ENCODE results near the gene ZNF569. TPM values are rescaled to one million over a fixed set of nuclear protein-coding genes. Genes with fewer than 3 reads are reported as not detected.

Gene ZNF569
- total and polyA plus RNA-seq, 2 of the 13 experiments (the other 11 are each of a cell fraction or from before 2014, with no cell fraction given): 1.4 to 5.7 TPM

DNA sequence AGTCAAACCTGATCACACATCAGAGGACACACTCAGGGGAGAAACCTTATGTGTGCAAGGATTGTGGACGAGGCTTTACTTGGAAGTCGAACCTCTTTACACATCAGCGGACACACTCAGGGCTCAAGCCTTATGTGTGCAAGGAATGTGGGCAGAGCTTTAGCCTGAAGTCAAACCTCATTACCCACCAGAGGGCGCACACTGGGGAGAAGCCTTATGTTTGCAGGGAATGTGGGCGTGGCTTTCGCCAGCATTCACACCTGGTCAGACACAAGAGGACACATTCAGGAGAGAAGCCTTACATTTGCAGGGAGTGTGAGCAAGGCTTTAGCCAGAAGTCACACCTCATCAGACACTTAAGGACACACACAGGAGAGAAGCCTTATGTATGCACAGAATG, 104.5 kb downstream of the ZNF569 start (continued):
- TF ChIP-seq ZNF207 (IDR thresholded peaks at IDR 0.05; ENCODE audit: borderline replicate concordance) (no peak), TEAD3 (CRISPR knock-in tag; optimal IDR thresholded peaks at IDR 0.05; ENCODE audit: borderline replicate concordance) (peak; percentile 30), SMC3 (IDR thresholded peaks at IDR 0.05; ENCODE audit: low read length) (peak; percentile 32; the same call in 1 of the 2 replicates), ZNF292 (CRISPR knock-in tag; IDR thresholded peaks at IDR 0.05; ENCODE audit: borderline replicate concordance, low read depth) (no peak), FOXO1 (CRISPR knock-in tag; IDR thresholded peaks at IDR 0.05) (no peak), TP53 (CRISPR knock-in tag; conservative IDR thresholded peaks at IDR 0.05) (no peak)
- TF ChIP-seq, protein P1, sequence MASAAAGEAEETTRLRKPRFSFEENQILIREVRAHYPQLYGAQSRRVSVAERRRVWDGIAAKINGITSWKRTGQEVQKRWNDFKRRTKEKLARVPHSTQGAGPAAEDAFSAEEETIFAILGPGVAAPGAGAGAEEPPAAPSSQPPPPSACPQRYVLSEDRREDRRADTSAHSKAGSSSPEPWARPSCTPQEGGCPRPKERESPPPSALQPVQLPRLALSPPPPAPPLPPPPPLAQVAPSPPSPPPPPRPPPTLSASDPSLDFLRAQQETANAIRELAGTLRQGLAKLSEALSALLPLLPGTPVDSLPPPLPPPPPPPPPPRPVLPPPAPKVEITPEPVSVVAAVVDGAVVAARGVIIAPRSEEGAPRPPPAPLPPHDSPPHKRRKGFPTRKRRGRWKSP (CRISPR knock-in tag; IDR thresholded peaks at IDR 0.05): no peak
- TF ChIP-seq, protein P2, sequence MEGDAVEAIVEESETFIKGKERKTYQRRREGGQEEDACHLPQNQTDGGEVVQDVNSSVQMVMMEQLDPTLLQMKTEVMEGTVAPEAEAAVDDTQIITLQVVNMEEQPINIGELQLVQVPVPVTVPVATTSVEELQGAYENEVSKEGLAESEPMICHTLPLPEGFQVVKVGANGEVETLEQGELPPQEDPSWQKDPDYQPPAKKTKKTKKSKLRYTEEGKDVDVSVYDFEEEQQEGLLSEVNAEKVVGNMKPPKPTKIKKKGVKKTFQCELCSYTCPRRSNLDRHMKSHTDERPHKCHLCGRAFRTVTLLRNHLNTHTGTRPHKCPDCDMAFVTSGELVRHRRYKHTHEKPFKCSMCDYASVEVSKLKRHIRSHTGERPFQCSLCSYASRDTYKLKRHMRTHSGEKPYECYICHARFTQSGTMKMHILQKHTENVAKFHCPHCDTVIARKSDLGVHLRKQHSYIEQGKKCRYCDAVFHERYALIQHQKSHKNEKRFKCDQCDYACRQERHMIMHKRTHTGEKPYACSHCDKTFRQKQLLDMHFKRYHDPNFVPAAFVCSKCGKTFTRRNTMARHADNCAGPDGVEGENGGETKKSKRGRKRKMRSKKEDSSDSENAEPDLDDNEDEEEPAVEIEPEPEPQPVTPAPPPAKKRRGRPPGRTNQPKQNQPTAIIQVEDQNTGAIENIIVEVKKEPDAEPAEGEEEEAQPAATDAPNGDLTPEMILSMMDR (CRISPR knock-in tag; IDR thresholded peaks at IDR 0.05): peak; percentile 48
- TF ChIP-seq, protein P3, sequence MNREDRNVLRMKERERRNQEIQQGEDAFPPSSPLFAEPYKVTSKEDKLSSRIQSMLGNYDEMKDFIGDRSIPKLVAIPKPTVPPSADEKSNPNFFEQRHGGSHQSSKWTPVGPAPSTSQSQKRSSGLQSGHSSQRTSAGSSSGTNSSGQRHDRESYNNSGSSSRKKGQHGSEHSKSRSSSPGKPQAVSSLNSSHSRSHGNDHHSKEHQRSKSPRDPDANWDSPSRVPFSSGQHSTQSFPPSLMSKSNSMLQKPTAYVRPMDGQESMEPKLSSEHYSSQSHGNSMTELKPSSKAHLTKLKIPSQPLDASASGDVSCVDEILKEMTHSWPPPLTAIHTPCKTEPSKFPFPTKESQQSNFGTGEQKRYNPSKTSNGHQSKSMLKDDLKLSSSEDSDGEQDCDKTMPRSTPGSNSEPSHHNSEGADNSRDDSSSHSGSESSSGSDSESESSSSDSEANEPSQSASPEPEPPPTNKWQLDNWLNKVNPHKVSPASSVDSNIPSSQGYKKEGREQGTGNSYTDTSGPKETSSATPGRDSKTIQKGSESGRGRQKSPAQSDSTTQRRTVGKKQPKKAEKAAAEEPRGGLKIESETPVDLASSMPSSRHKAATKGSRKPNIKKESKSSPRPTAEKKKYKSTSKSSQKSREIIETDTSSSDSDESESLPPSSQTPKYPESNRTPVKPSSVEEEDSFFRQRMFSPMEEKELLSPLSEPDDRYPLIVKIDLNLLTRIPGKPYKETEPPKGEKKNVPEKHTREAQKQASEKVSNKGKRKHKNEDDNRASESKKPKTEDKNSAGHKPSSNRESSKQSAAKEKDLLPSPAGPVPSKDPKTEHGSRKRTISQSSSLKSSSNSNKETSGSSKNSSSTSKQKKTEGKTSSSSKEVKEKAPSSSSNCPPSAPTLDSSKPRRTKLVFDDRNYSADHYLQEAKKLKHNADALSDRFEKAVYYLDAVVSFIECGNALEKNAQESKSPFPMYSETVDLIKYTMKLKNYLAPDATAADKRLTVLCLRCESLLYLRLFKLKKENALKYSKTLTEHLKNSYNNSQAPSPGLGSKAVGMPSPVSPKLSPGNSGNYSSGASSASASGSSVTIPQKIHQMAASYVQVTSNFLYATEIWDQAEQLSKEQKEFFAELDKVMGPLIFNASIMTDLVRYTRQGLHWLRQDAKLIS (CRISPR knock-in tag; IDR thresholded peaks at IDR 0.05): no peak

All from HepG2 (cell line).